SKM-1 treated with dmso at 0.1 percent for 144 hours (cell line): ENCODE data around the gene ANKRD44.

Experiments used
- DNase-seq: peaks from one replicate; lab custom pipeline; 2025; ENCODE audit not compliant: unreplicated experiment; lab: John Stamatoyannopoulos, UW

Gene ANKRD44

DNA sequence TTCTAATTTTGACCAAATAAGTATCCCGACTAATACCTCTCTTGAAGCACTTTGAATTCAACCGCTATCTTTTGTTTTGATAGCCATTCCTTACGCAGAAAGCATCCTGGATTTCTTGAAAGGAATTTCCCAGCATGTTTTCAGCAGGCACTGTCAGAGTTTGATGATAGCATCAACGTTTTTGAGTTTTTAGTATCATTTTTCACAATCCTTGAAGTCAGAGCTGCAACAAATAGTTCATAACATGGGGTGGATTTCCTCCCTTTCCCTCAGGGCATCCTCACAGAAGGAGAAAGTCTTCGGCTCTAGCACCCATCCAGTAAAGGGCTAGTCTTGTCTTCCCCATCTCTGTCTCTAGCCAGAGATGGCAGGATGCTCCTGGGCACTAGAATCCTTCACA lies 46.2 kb downstream of the ANKRD44 start:
- no peak for DNase-seq

GRCh38 chr2:197263077-197263476 lies 47.5 kb downstream of the ANKRD44 start:
- no peak for DNase-seq

DNA sequence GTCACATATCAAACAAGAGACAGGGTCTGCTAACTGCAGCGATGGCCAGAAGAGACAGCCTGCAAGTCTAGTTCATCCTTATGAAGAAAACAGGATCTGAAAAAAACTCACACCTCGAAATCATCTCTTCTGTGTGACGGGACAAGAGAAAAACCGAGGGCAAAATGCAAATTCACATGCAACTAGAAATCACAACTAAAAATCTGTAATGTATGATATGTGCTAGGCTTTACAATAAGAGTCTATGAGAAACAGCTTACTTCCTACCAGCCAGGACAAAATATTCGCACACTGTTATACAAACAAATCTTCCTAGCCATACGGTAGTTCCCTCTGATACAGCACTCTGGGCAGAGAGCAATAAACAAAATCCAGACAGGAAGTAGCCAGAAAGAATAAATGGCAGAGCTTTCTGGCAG lies 48.8 kb downstream of the ANKRD44 start:
- DNase-seq, result no peak

DNA sequence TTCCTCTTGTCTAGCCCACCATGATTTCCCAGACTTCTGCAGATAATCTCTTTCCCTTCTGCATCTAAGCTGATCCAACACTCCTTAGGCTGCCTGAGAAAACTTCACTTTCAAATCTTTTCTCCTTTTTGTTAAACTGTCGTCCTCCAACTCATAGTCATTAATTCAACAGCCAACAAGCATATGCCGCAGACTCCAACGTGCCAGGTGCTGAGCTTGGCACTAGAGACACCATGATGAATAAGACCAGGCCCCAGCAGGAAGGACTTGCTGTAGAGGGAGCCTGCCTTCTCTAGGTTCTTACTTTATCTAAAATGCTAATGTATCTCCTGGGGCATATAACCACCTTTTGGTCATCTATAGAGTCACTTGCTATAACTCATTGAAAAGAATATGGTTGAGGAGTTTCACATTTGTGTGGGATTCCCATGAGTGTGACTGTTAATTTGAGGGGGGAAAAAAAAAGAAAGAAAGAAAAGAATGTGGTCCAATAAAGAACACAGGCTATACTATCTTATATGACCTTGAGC lies 51.0 kb downstream of the ANKRD44 start:
- no peak for DNase-seq

GRCh38 chr2:197258580-197258979 lies 52.0 kb downstream of the ANKRD44 start:
- peak; percentile 94 for DNase-seq

- DNase-seq, result no peak
Observed at GRCh38 chr2:197256547-197257170, 53.9 kb downstream of the ANKRD44 start.

DNA sequence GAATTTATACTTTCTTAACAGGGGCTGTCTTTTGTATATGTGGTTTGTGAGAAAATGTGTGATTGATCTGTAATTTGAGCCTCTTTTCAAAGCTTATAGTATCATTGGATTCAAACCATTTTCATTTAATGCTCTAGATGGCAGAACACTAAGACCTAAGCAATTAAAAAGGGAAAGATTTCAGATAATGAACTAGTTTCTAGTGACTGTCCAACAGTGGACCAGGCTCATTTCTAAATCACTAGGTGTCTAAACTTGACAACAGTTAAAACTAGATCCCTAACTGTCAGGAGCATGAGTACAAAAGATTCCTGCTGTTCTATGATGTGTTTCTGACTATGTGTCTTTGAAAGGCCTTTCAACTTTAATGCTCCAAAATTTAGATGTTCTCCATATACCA lies 54.6 kb downstream of the ANKRD44 start:
- no peak for DNase-seq

GRCh38 chr2:197255543-197255942 lies 55.0 kb downstream of the ANKRD44 start:
- DNase-seq, result peak; percentile 91

GRCh38 chr2:197254776-197255530 lies 55.6 kb downstream of the ANKRD44 start:
- DNase-seq, result no peak

- no peak for DNase-seq
Observed at GRCh38 chr2:197251576-197251975, 59.0 kb downstream of the ANKRD44 start.

- DNase-seq, result no peak
Observed at GRCh38 chr2:197251163-197251562, 59.4 kb downstream of the ANKRD44 start.

GRCh38 chr2:197250084-197250397 lies 60.5 kb downstream of the ANKRD44 start:
- DNase-seq, result no peak

GRCh38 chr2:197249381-197250083 lies 61.0 kb downstream of the ANKRD44 start:
- DNase-seq, result no peak

GRCh38 chr2:197248623-197249022 lies 62.0 kb downstream of the ANKRD44 start:
- peak; percentile 61 for DNase-seq

- no peak for DNase-seq
Observed at GRCh38 chr2:197248001-197248401, 62.6 kb downstream of the ANKRD44 start.

GRCh38 chr2:197247083-197247482 lies 63.5 kb downstream of the ANKRD44 start:
- no peak for DNase-seq

DNA sequence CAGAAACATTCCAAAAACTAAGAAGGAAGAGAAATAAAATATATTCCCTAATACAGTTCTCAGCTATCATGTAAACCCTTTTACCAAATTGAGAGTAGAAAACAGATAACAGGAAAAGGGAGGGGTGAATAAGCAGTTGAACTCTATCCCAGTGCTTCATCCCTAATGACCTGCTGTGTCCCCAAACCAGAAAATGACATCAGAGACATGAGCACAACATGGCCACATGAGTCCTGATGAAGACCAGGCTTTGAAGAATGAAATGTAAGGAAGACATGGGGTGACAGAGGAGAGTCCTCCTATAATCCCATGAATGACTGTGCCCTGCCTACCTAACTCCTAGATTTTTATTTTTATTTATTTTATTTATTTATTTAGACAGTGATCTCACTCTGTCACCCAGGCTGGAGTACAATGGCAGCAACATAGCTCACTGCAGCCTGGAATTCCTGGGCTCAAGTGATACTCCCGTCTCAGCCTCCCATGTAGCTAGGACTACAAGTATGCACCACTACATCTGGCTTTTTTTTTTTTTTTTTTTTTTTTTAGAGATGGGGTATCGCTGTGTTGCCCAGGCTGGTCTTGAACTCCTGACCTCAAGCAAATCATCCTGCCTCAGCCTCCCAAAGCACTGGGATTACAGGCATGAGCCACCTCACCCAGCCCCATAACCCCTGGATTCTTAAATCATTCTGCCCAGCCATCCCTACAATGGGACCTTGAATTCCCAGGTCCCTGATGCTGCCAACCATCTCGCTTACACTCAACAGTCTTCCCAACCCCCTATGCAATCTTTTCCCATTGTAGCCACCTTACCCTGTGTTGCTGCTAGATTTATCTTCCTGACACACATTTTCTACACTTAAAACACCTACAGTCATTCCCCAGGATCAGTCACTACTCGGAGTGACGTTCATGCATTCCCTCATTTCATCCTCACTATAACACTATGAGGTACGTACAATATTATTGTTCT lies 64.5 kb downstream of the ANKRD44 start:
- DNase-seq, result no peak

DNA sequence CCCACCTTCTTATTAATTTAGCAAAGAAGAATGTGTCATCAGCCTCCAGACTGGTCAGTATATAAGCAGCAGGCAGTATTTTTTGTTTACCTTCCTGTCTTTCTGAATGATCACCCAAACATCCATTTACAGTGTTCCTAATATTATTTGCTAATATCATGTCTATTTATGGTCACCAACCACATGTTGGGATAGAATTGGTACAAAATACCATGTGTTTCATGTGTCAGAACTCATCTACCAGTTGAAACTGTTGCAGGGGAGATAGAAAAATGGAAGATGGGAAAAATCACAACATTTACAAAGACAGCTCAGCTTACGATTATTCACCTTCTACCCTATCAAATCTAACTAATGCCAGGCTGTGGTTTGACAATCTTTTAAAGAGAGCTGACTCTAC lies 66.2 kb downstream of the ANKRD44 start:
- DNase-seq, result no peak

DNA sequence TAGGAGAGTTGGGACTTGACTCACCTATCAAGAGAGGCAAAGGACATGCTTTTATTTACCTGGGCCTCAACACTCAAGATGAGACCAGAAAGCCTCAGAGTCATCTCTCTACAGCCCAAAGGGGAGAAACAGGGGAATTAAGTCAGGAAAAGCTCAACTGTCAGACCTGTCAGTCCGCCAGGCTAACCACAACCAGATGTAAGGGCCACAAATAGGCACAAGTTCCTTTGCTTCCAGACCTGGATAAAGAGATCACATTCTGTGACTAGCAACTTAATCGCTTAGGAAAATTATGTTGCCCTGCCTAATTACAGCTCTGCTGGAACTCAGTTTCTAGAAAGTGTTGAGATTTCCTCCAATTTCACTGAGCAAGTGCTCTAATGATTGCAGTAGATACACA lies 67.9 kb downstream of the ANKRD44 start:
- no peak for DNase-seq

DNA sequence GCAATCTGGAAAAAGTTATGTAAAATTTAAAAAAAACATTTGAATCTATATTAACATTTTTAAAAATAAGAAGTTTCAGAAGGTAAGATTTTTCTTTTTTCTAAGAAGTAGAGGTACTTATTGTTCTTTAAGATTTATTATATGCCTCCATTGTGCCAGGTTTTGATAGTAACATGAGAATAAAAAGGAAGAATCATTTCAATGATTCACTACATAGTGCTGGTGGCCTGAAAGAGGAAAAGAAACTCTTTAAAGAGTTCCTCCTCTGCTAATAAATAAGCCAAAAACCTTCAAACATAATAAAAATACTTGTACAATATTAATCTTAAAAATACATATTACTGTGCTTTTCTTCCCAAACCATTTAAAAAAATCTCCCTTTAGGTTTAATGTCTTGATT lies 69.0 kb downstream of the ANKRD44 start:
- DNase-seq, result no peak

- no peak for DNase-seq
Observed at GRCh38 chr2:197241153-197241552, 69.4 kb downstream of the ANKRD44 start.
